Loucy (cell line): ENCODE results near the gene SH3PXD2A.

ENCODE experiments used
- EZH2phosphoT487 ChIP-seq: fragments of 200-600 bp; IDR thresholded peaks from 2 replicates; pipeline ENCODE4 v1.6.1; 2018; ENCODE audit warnings: antibody characterized with exemption, mild to moderate bottlenecking, moderate library complexity, borderline replicate concordance
- TF ChIP-seq, protein P1 (sequence below): fragments of 200-600 bp; sonication (generic); conservative IDR thresholded peaks from 2 replicates; pipeline ENCODE4 v1.5.1; 2014; ENCODE audit warnings: mild to moderate bottlenecking, antibody characterized with exemption, low read length

DNA sequence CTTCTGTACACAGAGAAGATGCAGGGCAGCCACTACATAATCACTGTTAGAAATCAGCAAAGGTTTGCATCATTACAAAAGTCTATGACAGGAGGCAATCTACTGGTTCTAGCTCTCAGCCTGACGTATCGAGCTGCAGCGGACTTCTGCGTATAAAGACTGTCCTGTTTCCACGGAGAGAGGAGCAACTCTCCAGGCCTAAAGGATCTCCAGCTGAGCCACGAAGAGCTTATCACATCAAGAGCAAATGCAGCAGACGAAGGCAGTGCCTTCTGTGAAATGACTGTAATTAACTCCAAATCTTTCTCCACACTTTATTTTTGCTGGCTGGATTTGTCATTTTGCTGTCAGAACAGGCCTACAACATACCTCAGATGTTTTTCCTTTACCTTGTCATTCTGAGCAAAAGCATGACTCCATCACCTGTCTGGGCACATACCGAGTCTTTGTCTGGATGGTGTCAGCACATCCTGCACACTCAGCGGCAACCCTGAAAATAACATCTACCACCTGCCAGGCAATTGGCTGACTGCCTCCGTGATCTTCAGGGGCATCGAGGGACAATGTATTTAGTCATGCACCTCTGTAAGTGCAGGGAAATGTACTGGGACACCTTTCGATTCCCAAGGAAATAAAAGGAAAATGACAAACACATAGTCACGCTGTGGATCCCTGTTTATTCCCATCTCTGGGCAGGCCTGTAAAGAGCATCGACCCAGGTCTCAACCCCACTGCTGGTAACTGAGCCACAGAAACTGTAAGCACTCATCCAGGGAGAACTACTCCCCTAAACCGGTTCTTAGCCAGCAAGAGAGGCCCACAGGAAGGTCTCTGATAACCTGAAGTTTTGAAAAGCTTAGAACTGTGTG lies 26.3 kb upstream of the SH3PXD2A start:
- TF ChIP-seq, protein P1, sequence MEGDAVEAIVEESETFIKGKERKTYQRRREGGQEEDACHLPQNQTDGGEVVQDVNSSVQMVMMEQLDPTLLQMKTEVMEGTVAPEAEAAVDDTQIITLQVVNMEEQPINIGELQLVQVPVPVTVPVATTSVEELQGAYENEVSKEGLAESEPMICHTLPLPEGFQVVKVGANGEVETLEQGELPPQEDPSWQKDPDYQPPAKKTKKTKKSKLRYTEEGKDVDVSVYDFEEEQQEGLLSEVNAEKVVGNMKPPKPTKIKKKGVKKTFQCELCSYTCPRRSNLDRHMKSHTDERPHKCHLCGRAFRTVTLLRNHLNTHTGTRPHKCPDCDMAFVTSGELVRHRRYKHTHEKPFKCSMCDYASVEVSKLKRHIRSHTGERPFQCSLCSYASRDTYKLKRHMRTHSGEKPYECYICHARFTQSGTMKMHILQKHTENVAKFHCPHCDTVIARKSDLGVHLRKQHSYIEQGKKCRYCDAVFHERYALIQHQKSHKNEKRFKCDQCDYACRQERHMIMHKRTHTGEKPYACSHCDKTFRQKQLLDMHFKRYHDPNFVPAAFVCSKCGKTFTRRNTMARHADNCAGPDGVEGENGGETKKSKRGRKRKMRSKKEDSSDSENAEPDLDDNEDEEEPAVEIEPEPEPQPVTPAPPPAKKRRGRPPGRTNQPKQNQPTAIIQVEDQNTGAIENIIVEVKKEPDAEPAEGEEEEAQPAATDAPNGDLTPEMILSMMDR = no peak
- no peak for TF ChIP-seq EZH2phosphoT487
